Caco-2 (cell line): ENCODE data around the gene SMYD1. TPM values are rescaled to one million over a fixed set of nuclear protein-coding genes. Genes with fewer than 3 reads are reported as not detected.

ENCODE experiments used
- BruUV-seq: library from RNA; stranded (reverse); fragments of 400-500 nt; replicated peaks from 2 replicates; lab custom pipeline; 2021; lab: Mats Ljungman, UMichigan
- CTCF ChIA-PET: fragments of 300-600 bp; sonication (Branson Sonifier 250); formaldehyde crosslinking; loops from one replicate; lab custom pipeline; 2022; ENCODE audit warnings: antibody characterized with exemption; lab: Charles Lee
- POLR2A ChIA-PET: fragments of 300-600 bp; sonication (Branson Sonifier 250); formaldehyde crosslinking; loops from one replicate; lab custom pipeline; 2022; ENCODE audit warnings: antibody characterized with exemption; lab: Charles Lee
- DNase-seq, 2 experiments: peaks; one replicate each; pipeline versions ENCODE4 v3.0.0 to v3.0.0-alpha.2; 2020 to 2022
- H3K27me3 ChIP-seq: replicated peaks from 2 replicates; pipeline ENCODE4 v1.6.0; 2011; ENCODE audit warnings: low read length; ENCODE audit not compliant: control insufficient read depth, insufficient read depth
- H3K36me3 ChIP-seq: 2 replicates; pipeline ENCODE4 v1.5.1; 2011; ENCODE audit warnings: low read length; ENCODE audit not compliant: control insufficient read depth, insufficient read depth
- H3K4me1 ChIP-seq: fragments of 250-450 bp; sonication (Bioruptor Pico); 2 replicates; pipeline ENCODE4 v1.5.1; 2020; ENCODE audit warnings: mild to moderate bottlenecking
- H3K4me3 ChIP-seq: 2 replicates; pipeline ENCODE4 v1.5.1; 2011; ENCODE audit warnings: low read depth, mild to moderate bottlenecking, control low read depth, low read length
- H3K9me3 ChIP-seq: fragments of 250-450 bp; sonication (Bioruptor Pico); 2 replicates; pipeline ENCODE4 v1.5.1; 2020; ENCODE audit warnings: mild to moderate bottlenecking, moderate library complexity
- H3K27ac Mint-ChIP-seq: one replicate; pipeline ENCODE4 v1.8.0; 2022; ENCODE audit warnings: mixed read lengths; ENCODE audit not compliant: unreplicated experiment
- H3K27me3 Mint-ChIP-seq: one replicate; pipeline ENCODE4 v1.8.0; 2022; ENCODE audit warnings: mixed read lengths; ENCODE audit not compliant: insufficient read depth, unreplicated experiment
- H3K36me3 Mint-ChIP-seq: one replicate; pipeline ENCODE4 v1.8.0; 2022; ENCODE audit warnings: mild to moderate bottlenecking, mixed read lengths; ENCODE audit not compliant: insufficient read depth, unreplicated experiment
- H3K4me1 Mint-ChIP-seq: one replicate; pipeline ENCODE4 v1.8.0; 2022; ENCODE audit warnings: low read depth, mixed read lengths; ENCODE audit not compliant: unreplicated experiment
- H3K4me3 Mint-ChIP-seq: one replicate; pipeline ENCODE4 v1.8.0; 2022; ENCODE audit warnings: mild to moderate bottlenecking, moderate library complexity, mixed read lengths; ENCODE audit not compliant: unreplicated experiment
- H3K9me3 Mint-ChIP-seq: one replicate; pipeline ENCODE4 v1.8.0; 2022; ENCODE audit warnings: mixed read lengths; ENCODE audit not compliant: unreplicated experiment
- CTCF ChIP-seq, 2 experiments: fragments of 200-600 bp in 1 of 2; IDR thresholded peaks; 1 replicate in 1 of 2; 2 replicates in 1 of 2; pipeline versions ENCODE4 v1.5.1 to v1.8.0; 2011 to 2022; ENCODE audit warnings: antibody characterized with exemption in 1 of 2, control low read depth in 1 of 2, inconsistent platforms in 1 of 2, low read depth in 1 of 2, low read length in 1 of 2, mild to moderate bottlenecking in 1 of 2, moderate library complexity in 1 of 2; ENCODE audit not compliant: insufficient read depth in 1 of 2, severe bottlenecking in 1 of 2, unreplicated experiment in 1 of 2
- intact Hi-C: fragments of 100-400 bp; cut with micrococcal nuclease; formaldehyde crosslinking; loops from one replicate; pipeline ENCODE4 v1.10.0; 2022; ENCODE audit not compliant: unreplicated experiment
- total RNA-seq: library from RNA; stranded (reverse); gene quantifications from 2 replicates; pipeline ENCODE4 v1.2.3, GENCODE V29; 2022

The SMYD1 gene
- total RNA-seq, 1 experiment from 2014 or later, result not detected

DNA sequence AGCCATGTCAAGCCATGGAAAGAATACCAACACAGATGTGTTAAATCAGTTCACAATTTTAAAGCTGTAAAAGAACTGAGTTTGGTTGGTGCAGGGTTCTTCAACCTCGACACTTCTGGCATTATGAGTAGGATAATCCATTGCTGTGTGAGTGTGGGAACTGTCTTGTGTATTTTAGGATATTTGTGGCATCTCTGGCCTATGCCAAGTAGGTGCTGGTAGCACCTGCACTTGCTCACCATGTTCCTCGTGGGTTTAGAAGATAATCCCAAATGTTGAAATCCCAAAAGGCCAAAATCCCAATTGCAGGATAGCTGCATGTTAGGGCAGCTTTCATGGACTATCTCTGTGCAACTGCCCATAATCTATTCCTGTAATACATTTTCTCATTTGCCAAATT lies 15.8 kb upstream of the SMYD1 start:
- H3K27me3 ChIP-seq, result no peaks in the 10 kb centered on the region
- no peak overlapping the region for H3K4me3 ChIP-seq
- H3K36me3 Mint-ChIP-seq, result peaks cover 32% of the 10 kb centered on the region
- H3K27ac Mint-ChIP-seq, result no peak overlapping the region
- H3K36me3 ChIP-seq, result no peaks in the 10 kb centered on the region
- no peaks in the 10 kb centered on the region for H3K9me3 Mint-ChIP-seq
- intact Hi-C loops, result no loop called here
- no peaks in the 10 kb centered on the region for H3K9me3 ChIP-seq
- H3K27me3 Mint-ChIP-seq, result no peaks in the 10 kb centered on the region
- POLR2A ChIA-PET, result no interaction called here
- peaks cover 24% of the 10 kb centered on the region for H3K4me1 Mint-ChIP-seq
- DNase-seq, result no peak
- H3K4me1 ChIP-seq, result peaks cover 9% of the 10 kb centered on the region
- CTCF ChIA-PET, result no interaction called here
- TF ChIP-seq CTCF (IDR thresholded peaks at IDR 0.05; ENCODE audit: insufficient read depth in 1 of 2, low read depth in 1 of 2, low read length in 1 of 2, severe bottlenecking in 1 of 2, unreplicated experiment in 1 of 2), result no peak
- BruUV-seq, result no TSS peak
- no peak overlapping the region for H3K4me3 Mint-ChIP-seq

DNA sequence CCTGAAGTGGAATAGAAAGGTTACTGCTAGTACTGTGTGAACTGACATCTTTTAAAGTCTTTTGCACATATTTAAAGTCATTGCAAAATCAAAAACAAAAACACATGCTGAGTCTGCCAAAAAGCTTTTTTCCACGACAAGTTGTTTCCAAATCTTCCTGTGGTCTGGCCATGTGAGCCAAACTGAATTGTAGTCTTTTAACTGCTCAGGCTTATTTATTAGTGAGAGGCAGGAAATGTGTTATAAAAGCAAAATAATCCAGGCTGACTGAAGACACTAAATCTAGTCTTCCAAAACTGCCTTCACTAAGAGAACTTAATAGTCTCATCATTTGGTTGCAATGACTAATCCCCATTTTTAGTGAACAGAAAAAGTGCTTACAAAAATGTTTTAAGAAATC lies 14.3 kb upstream of the SMYD1 start:
- ChIA-PET POLR2A (no interaction called here), CTCF (no interaction called here)
- Histone ChIP-seq H3K9me3 (no peaks in the 10 kb centered on the region), H3K4me3 (no peak overlapping the region), H3K27me3 (no peaks in the 10 kb centered on the region), H3K4me1 (peaks cover 11% of the 10 kb centered on the region), H3K36me3 (no peaks in the 10 kb centered on the region)
- DNase-seq, result no peak
- no peak overlapping the region for H3K4me3 Mint-ChIP-seq
- H3K9me3 Mint-ChIP-seq, result no peaks in the 10 kb centered on the region
- H3K27me3 Mint-ChIP-seq, result no peaks in the 10 kb centered on the region
- peaks cover 32% of the 10 kb centered on the region for H3K36me3 Mint-ChIP-seq
- TF ChIP-seq CTCF (IDR thresholded peaks at IDR 0.05; ENCODE audit: insufficient read depth in 1 of 2, low read depth in 1 of 2, low read length in 1 of 2, severe bottlenecking in 1 of 2, unreplicated experiment in 1 of 2), result no peak
- peaks cover 34% of the 10 kb centered on the region for H3K4me1 Mint-ChIP-seq
- BruUV-seq, result no TSS peak
- intact Hi-C loops, result no loop called here
- no peak overlapping the region for H3K27ac Mint-ChIP-seq

- Mint-ChIP-seq H3K4me3 (peak overlapping the region; percentile 97), H3K4me1 (peaks cover 34% of the 10 kb centered on the region), H3K36me3 (peaks cover 32% of the 10 kb centered on the region), H3K27me3 (no peaks in the 10 kb centered on the region), H3K27ac (peak overlapping the region; percentile 94), H3K9me3 (no peaks in the 10 kb centered on the region)
- no peaks in the 10 kb centered on the region for H3K36me3 ChIP-seq
- H3K4me3 ChIP-seq, result peak overlapping the region; percentile 90
- intact Hi-C loops, result no loop called here
- BruUV-seq, result no TSS peak
- peaks cover 11% of the 10 kb centered on the region for H3K4me1 ChIP-seq
- no peaks in the 10 kb centered on the region for H3K9me3 ChIP-seq
- TF ChIP-seq CTCF (IDR thresholded peaks at IDR 0.05; ENCODE audit: insufficient read depth in 1 of 2, low read depth in 1 of 2, low read length in 1 of 2, severe bottlenecking in 1 of 2, unreplicated experiment in 1 of 2), result no peak
- ChIA-PET CTCF (interaction anchor here (0.5 to 0.9 kb wide), 3 partner anchors 105 to 199 kb away, joined by 3 to 10 read pairs (median 3); no protein-coding TSS in a partner anchor), POLR2A (interaction anchor here (0.9 kb wide), 1 partner anchor 16 kb away, joined by 4 read pairs; no protein-coding TSS in a partner anchor)
- H3K27me3 ChIP-seq, result no peaks in the 10 kb centered on the region
- no peak for DNase-seq
Observed at GRCh38 chr2:88053934-88054781, 13.5 kb upstream of the SMYD1 start.
